HG02610 (cell line): ENCODE data around the gene EPB41L1.

Source experiments
- ATAC-seq: cut with Tn5 transposase; IDR thresholded peaks from one replicate; pipeline ENCODE4 v1.9.1; 2021; ENCODE audit warnings: mild to moderate bottlenecking, moderate library complexity; ENCODE audit not compliant: unreplicated experiment

Gene EPB41L1

DNA sequence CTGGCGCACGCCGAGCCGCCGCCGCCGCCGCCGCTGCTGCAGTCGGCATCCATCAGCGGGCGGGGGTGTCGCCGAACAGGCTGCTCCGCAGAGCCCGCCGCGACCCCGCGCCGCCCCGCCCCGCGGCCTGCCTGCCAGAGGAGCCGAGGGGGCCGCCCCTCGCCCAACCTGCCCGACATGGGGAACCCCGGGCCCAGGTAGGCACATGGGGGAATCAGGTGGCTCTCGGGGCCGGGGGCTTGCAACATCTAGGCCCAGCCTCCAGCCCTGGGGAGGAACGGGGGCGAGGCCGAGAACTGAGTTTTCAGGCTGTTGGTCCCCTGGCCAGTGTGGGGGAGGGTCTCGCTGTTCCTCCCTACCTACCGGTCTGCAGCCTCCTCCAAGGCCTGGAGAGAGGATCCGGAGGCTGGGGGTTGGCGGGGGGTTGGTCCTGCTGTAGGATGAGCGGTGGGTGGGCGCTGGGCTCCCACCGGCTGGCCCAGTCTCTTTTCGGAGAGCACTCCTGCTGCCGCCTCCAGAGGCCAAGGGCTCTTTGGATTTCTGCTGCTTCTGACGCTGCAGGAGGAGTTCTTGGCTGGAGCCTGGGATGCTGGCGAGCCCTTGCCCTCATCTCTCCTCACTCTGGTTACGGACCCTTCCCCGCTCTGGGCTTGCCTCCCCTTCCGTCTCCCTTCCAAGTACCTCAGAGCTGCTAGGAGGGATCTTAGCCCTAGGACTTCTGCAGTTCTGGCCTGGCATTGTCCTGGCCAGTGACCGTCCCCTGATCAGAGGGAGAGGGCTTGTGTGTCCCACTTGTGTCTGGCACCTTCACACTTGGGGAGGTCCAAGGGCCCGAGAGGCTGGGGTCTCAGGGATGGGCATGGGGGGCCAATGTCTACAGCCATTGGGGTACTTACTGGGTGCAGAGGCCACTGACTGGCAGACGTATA, at the start of gene EPB41L1:
TSS of gene EPB41L1 (plus strand) at position 41 of the 929 bp plus-strand sequence. CDS start 19,038 bp downstream, outside the sequence.
- no peak for ATAC-seq

DNA sequence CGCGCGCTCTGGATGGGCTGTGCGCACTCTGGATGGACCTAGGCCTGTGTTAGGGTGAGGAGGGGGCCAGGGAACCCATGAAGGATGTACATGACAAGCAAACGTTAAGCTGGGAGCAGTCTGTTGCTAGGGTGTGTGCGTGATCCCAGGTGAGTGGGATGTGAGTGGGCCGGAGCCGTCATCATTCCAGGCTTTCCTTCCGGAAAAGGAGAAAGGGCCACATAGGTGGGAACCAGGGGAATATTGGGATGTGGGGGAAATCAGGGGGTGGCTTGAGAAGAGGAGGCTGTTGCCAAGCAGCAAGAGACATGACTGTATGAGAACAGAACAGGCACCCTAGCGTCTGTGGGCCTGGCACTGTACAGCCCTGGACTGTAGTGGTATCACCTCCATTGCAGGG, 49.7 kb upstream of the EPB41L1 start:
- ATAC-seq, result no peak

DNA sequence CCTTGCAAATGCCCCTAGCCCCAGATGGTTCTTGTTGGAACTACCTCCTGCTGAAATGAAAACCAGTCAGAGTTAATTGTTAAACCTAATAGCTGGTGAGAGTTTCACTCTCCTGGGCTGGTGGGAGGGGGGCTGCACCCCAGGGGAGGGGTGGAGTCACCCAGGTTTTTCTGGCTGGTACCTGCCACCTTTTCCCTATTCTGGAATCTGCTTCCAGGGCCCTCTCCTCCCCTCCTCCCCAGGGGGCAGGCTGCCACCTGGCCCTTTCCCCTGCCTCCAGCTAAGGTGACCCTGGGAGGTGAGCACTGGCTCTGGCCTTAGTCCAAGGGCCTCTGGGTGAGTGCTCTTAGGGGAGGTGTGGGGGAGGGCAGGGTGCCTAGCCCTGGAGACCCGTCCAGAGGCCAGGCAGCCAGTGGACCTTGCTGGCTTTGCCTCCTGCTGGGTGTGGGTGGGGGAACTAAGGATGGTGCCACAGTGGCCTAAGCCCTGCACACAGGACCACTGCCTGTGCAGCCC, 48.8 kb upstream of the EPB41L1 start:
- no peak for ATAC-seq

DNA sequence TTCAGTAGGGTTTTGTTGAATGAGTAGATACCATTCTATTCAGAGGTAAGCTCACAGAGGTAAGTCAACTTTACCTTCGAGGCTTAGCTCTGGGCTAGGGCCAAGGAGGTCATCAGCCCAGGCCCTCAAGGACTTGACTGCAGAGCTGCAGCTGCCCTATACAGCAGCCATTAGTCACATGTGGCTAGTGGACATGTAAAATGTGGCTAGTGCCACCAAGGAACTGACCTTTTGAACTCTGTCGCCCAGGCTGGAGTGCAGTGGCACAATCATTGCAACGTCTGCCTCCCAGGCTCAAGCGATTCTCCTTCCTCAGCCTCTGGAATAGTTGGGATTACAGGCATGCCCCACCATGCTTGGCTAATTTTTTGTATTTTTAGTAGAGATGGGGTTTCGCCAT, 47.9 kb upstream of the EPB41L1 start:
- ATAC-seq, result no peak

DNA sequence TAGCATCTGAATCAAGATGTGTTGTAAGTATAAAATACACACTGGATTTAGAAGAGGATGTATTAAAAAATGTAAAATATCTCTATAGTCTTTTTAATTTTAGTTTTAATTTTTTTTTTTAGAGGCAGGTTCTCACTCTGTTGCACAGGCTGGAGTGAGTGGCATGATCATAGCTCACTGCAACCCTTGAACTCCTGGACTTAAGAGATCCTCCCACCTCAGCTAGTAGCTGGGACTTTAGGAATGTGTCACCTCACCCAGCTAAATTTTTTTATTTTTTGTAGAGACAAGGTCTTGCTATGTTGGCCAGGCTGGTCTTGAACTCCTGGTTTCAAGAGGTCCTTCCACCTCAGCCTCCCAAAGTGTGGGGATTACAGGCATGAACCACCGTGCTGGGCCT, 46.7 kb upstream of the EPB41L1 start:
- ATAC-seq, result no peak

DNA sequence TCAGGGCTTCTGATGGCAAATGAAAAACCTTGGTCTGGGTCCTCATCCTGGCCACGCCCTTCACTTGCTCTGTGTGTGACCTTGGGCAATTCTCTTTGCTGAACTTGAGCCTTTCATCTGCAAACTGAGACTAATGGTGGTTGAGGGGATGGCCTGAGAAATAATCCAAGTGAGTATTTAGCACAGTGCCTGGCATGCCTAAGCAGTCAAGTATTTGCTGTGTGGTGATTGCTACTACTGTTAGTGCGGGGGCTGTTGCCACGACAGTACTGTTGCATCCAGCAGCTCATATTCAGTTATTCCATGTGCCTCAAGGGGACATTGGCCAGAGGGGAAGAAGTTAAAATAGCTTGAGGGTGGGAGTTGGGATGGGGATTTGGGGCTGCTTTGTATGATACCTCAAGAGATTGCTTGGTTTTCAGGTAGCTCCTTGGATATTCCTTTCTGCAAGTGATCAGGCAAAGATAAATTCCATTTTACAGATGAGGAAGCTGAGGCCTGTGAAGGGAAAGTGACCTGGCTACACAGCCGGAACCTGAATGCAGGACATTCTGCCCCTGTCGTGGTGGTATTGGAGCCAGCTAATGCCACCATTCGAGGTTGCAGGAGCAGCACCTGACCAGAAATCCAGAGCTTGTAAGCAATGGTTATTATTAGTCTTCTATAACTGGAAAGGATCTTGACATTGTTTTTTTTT, 45.1 kb upstream of the EPB41L1 start:
- ATAC-seq, result no peak

DNA sequence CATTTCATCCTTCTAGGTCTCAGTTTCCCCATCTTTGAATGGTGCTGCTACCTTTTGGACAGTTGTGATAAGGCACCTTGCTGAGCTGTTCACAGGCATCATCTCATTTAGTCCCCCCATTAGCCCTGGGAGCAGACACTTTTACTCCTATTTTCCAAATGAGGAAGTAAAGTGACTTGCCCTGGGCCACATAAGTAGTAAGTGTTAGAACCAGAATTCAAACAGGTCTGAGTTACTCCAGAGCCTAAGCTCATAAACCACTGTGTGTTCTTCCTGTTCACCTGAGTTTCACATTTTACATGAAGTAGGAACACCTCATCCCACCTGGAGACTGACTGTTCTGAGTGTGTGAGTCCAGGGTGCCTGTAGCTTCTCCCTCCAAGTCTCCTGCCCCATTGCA, 43.5 kb upstream of the EPB41L1 start:
- no peak for ATAC-seq

DNA sequence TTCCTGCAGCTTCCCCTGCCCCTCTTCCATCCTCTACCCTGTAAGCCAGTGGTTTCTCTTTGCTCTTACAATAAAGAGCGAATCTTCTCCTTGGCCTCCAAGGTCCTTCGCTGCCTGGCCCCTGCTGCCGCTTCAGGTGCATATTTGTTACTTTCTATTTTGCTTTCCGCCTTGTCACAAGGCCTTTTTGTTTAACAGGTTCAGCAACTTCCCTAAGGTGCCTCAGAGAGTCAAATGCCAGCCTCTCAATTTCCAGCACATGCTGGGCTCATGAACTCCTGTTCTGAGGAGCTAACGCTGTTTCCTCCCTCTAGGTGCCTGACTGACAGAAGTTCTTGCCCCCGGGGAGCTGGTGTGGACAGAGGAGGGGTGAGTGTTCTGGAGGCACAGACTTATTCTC, 42.4 kb upstream of the EPB41L1 start:
- no peak for ATAC-seq

DNA sequence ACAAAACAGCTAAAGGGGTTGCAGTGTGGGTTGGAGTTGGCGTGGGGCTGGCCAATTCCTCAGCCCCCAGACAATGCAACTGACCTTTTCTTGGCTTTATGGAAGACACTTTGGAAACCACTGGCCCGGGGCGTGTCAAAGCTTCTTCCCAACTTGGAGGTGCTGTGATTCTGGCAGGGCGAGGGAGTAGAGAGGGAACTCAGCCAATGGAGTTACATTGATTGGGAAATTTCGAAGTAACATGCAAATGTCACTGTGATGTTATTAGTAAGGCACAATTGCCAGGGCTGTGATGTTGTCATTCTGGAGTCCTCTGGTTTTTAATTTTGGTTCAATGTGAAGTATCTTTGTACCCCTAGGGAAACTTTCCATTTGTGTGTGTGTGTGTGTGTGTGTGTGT, 41.5 kb upstream of the EPB41L1 start:
- no peak for ATAC-seq

DNA sequence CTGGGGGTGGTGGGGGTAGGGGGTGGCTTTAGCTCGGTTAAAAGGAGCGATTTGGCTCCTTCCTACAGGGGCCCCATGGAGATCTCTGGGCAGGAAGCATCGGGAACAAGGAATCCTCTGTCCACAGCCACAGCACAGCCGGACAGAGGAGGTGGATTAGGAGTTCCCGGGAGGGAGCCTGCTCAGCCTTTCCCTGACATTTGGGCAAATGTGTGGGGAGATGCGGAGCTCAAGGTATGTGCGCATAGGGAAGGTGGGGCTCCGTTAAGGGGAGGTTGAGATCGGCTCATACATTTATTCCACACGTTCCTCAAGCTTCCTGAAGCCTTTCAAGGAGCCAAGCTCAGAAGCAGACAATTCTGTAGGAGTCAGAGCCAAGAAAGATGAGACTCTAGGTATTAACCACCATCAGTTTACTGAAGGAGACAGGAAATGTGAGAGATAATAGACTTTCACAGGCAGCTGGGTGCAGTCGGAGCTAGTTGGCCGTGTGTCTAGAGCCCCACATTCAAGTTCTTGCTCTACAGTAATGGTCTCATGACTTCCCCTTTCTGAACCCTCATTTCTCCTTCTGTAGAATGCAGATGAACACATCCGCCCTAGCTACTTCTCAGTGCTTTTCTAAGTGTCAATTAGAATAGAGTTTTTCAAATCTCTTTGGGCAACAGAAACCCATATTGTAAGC, 40.8 kb upstream of the EPB41L1 start:
- no peak for ATAC-seq

DNA sequence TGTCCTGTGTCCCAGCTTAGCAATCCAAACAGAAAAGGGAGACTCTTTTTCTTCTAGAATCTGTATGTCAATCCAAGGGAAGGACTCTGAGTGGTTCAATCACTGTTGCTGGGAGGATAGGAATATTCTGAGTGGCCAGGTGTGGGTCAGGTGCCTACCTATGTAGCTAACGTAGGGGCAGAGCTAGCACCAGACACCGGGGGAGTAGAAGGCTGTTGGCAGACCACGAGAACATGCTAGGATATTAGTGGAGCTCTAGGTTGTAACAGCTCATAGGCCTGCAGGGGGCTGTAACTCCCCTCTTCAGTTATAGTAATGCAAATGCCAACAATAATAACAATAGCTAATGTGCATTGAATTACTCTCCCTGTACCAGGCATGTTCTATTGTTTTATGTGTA, 39.8 kb upstream of the EPB41L1 start:
- no peak for ATAC-seq

DNA sequence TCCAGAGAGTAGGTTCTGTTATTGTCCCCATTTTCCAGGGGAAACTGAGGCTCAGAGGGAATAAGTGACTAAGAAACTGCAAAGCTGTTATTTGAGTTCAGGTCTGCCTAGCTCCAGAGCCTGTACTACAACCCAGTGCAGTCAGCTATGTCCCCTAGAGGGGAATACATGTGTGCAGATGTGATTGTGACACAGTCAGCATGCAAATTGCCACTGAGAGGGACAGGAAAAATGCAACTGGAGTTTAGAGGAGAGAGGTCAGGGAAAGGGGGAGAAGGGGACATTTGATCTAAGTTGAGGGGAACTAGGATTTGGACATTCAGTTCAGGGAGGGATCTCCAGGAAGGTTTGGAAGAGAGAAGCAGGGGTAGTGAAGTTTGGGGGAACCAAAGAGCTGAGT, 38.6 kb upstream of the EPB41L1 start:
- no peak for ATAC-seq

DNA sequence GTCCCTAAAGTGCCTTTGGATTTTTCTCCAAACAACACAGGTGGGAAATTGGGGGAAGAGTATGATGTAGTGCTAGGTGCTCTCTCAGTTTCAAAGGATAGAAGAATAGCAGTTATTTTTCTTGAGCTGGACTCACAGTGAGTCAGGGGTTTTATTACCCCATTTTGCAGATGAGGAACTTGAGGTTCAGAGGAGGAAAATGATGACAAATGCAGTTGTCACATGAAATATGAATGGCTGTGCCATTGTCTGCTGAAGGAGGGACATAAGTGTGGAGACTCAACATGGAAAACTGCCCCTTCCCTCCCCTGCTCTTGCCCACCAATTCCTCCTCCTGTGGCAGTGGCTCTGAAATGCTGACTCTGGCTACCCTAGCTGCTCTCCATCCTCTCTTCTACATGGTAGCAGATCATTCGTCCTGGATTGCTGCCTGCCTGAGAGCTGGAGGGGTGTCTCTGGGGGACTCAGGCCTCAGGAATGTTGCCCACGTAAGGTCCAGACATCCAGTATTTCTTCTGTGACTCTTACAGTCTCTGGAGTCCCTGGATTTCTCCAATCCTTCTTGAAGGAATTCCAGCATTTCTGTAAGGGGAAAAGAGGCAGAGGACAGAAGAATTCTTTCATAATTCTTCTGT, 37.6 kb upstream of the EPB41L1 start:
- no peak for ATAC-seq

DNA sequence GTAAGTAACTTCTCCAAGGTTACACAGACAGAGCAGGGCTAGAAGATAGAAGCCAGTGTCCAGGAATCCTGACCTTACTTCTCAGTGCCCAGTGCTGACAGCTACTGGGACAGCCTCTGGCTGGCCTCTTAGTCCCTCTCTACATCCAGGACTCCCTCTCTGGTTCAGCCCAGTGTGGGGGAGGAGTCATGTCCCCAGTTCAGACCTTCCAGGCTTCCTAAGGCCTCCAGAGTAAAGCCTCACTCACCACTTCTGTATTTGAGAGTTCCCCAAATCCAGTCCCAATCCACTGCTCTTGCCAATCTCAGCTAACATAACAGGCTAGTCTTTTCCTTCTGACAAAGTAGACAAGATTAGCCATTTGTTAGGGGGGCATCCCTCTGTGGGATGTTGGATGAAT, 36.9 kb upstream of the EPB41L1 start:
- ATAC-seq, result no peak

DNA sequence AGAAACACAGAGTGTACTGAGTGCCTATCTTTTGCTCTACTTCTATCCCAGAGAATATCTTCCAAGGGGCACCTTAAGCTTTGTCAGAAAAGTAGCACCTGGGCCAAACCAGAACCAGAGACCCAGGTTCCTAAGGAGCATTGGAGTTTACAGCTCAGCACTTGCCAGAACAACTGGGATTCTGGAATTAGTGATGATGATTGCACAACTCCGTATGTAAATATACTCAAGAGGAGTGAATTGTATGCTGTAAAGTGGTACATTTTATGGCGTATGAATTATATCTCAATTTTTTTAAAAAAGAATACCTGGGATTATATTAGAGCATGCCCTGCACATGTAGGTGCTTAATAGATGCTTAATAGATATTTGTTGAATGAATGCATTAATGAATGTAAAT, 36.2 kb upstream of the EPB41L1 start:
- ATAC-seq, result no peak

DNA sequence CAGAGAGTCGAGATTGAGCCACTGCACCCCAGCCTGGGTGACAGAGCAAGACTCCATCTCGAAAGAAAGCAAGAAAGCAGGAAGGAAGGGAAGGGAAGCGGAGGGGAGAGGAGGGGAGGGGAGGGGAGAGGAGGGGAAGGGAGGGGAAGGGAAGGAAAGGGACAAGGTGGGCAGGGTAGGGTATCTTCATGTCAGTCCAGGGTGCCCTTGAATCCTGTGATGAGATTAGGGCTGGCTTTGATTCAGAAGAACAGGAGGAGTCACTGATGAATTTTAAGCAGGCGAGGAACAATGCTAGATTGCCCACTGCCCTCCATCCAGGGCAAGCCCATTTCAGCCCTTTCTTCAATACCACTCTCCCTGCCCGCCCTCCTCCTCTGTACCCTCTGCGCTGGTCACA, 35.0 kb upstream of the EPB41L1 start:
- no peak for ATAC-seq

DNA sequence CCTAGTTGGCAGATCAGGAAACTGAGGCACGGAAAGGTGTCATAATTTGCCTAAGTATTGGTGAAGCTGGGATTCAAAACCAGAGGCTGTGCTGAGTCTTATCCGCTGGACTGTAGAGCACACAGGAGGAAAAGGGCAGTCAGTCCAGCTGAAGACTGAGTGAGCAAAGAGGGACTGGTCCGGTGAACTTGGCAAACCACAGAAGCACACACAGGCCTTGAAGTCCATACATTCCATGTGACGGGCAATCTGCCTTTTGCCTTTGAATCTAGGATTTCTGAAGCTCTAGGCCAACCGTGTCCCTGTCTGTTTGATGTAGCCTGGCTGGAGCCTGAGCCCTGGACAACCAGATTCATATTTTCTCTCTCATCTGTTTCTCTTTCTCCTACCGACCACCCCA, 34.3 kb upstream of the EPB41L1 start:
- no peak for ATAC-seq

DNA sequence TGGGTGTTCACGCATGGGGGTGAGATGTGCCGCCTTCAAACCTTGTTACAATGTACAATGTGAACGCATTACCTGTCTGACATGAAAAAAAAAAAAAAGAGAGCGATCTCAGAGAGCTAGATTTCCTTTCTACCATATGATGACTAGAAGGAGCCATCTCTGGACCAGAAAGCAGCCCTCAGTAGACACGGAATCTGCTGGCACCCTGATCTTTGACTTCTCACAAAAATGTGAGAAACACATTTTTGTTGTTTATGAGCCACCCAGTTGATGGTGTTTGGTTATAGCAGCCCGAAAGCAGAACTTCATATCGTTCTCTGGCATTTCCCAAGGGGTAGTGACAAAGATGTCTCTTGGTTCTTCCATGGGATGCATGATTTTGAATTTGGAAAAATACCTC, 33.5 kb upstream of the EPB41L1 start:
- ATAC-seq, result no peak

DNA sequence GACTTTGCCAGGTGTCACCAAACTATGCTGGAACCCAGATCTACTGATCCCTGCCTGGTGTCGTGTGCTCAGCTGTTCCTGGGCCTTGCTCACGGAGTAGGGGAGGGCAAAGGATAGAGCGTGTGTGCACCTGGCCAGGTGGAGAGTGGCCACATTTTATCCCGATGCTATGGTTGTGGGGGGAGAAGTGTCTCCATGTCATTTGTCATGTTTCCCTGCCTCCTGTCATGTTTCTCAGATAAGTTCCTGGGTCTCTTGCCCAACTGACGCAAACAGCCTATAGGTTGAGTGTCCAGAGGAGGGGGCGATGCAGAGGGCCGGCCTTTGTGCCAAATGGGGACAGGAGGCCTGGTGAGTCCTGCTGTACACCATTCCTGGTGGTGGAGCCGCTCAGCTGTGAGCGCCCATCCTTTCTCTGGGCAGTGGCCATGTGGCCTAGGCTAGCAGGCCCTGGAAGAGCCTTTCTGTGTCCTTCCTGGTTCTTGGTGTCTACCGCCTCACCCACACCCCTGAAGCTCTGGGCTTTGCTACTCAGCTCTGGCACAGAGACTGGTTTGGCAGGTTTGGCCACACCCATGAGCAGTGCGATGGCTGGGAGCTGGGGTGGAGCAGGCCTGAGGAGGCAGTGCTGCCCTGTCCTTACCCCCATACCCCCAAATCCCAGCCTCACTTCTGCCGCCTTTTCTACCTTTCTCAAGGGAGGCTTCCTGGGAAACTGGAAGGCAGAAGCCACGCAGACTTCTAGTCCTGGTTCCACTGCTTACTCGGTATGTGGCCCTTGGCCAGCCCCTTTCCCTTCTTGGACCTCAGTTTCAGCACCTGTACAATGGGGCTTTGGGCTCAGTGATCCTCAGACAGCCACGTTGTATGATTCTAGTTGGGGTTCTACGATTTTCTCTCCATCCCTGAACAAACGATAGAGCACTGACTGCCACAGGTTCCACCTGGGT, 32.3 kb upstream of the EPB41L1 start:
- ATAC-seq, result no peak

DNA sequence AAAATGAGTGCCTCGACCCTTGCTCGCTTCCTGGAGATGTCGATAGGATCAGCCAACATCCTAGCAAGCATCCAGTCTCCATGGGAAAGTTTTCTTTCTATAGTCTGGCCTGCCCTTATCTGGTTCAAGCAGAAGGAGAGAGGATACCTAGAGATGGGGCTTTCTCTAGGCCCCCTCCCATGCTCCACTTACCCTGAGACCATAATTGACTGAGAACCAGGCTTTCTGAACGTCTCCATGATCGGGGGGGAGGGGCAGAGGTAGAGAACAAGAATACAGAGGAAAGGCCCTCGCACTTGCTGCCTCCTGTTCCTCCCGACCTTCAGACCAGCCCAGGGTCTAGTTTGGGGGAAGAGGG, 31.6 kb upstream of the EPB41L1 start:
- ATAC-seq, result no peak
